NCI-H1417 (cell line): ENCODE data around the gene WDR46.
A peak's percentile ranks its signal among the peaks of the same experiment; 100 is the strongest.
"Not testable (repeated sequence)": the region's sequence is repeated elsewhere in the genome, so short reads cannot be mapped to it uniquely, and the experiment has no call there.

Source experiments
- DNase-seq, 3 experiments: peaks; one replicate each; lab custom pipeline; 2025; lab: John Stamatoyannopoulos, UW

The WDR46 gene

DNA sequence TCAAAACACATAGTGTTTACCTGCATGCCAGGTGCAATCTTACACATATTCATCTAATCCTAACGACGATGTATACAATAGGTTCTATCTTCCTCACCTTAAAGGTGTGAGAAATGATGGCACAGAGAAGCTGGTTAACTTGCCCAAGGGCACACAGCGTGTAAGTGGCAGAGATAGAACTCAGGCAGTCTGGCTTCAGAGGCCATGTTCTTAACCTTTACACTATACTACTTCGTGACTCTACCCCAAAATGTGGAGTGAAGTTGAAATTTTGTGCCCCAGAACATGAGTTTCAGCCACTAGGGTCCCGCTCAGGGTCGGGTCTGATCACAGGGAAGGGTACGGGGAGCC, 17.9 kb downstream of the WDR46 start:
- DNase-seq: no peak

DNA sequence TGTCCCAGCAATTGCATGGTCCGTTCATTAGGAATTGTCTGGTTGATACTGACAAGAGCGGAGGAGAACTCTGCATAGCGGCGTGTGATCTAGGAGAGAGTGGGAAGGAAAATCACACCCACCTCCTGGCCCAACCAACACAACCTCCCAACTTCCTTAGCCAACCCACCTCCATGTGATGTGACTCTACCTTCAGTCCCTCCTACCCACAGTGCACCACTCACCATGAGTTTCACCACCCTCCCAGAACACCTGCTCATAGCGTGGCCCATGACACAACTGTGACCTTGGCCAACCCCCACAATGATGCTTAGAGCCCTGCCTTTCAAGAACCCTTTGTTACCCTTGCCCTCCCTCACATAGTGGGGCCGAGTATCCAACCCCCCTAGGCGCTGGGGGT, 25.0 kb downstream of the WDR46 start:
- DNase-seq: no peak

DNA sequence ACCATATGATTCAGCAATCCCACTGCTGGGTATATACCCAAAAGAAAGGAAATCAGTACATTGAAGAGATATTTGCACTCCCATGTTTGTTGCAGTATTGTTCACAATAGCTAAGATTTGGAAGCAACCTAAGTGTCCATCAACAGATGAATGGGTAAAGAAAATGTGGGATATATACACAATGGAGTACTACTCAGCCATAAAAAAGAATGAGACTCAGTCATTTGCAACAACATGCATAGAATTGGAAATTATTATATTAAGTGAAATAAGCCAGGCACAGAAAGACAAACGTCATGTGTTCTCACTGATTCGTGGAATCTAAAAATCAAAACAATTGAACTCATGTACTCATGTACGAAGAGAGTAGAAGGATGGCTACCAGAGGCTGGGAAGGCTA, 26.5 kb downstream of the WDR46 start:
- DNase-seq: not testable (repeated sequence)

DNA sequence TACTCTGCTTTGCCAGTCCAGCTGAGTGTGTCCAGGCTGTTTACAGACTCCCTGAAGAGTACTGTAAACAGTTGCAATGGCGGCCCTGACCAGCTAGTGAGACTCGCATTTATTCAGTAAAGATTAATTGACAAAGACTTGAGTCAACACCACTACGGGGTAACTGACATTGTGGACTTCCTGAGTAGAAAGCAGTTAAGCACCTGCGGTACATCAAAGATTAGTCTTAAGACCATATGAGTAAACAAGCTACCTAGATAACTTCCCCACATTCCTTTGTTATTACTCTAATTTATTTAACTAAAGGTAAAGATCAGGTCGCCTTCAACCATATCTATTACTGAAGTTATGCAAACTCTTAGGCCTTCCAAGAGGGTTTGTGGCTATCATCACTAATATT, 30.0 kb downstream of the WDR46 start:
- DNase-seq: no peak

DNA sequence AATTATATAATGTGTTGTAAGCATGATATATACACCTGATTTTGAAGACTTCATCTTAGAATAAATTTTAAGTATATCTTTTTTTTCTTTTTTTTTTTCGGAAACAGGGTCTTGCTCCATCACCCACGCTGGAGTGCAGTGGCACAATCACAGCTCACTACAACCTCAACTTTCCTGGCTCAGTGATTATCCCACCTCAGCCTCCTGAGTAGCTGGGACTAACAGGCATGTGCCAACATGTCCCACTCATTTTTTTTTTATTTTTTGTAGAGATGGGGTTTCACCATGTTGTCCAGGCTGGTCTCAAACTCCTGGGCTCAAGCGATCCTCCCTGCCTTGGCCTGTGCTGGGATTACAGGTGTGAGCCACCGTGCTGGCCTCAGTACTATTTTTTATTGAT, 34.4 kb downstream of the WDR46 start:
- DNase-seq: no peak

DNA sequence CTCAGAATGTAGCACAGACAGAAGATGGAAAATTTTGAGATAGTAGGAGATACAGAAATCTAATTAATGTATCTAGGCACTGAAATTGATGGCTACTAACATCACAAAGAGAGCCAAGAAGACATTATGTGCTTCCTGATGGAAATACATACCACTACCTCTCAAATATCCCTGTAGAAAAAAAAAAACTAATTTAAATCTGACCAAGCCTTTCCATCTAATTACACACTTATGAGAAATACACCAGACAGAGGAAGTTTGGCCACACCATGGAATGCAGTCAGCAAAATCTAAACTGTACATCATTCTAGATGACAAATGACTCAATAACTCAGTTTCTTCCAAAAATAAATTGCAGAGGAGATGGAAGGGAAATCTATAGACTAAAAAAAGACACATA, 36.3 kb downstream of the WDR46 start:
- no peak for DNase-seq

GRCh38 chr6:33251395-33252012, 37.5 kb downstream of the WDR46 start:
- no peak for DNase-seq

- DNase-seq: no peak
Observed at GRCh38 chr6:33250731-33251130, 38.3 kb downstream of the WDR46 start.

- DNase-seq: peak in 1 of 3 experiments; percentile 20
Observed at GRCh38 chr6:33249732-33250630, 39.1 kb downstream of the WDR46 start.

- peak; percentile 97 to 99 (median 99) for DNase-seq
Observed at GRCh38 chr6:33248932-33249731, 39.9 kb downstream of the WDR46 start.

GRCh38 chr6:33248643-33248931, 40.5 kb downstream of the WDR46 start:
- DNase-seq: peak in 1 of 3 experiments; percentile 26

GRCh38 chr6:33247977-33248642, 40.9 kb downstream of the WDR46 start:
- peak; percentile 71 to 89 (median 84) for DNase-seq

GRCh38 chr6:33243476-33243875, 45.6 kb downstream of the WDR46 start:
- DNase-seq: no peak

GRCh38 chr6:33241968-33242367, 47.1 kb downstream of the WDR46 start:
- no peak for DNase-seq

GRCh38 chr6:33237741-33238140, 51.3 kb downstream of the WDR46 start:
- peak in 1 of 3 experiments; percentile 36 for DNase-seq

GRCh38 chr6:33236852-33237251, 52.2 kb downstream of the WDR46 start:
- DNase-seq: no peak

GRCh38 chr6:33236328-33236727, 52.7 kb downstream of the WDR46 start:
- no peak for DNase-seq

DNA sequence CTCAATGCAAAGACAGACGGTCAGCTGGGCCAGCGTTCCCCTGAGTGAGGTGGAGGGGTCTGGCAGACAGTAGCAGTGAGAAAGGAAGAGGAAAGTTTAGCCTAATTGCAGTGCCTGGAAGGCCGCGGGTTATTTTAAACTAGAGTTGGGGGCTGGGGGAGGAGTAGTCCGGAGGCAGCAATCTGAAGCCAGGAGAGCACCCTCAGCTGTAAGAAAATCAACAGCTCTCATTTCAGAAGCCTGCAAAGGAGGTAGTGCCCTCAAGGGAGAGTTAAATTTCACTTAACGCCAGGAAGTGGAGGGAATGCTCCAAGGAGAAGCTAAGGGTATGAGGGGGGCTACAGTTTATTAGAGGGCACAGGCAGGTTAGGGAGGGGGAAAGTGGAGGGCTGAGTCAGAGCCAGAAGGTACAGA, 53.8 kb downstream of the WDR46 start:
- peak in 1 of 3 experiments; percentile 22 for DNase-seq
